IMR-90 (cell line): Measurements from ENCODE around the gene AMIGO2. TPM values are rescaled to one million over a fixed set of nuclear protein-coding genes. Genes with fewer than 3 reads are reported as not detected.
A peak's percentile ranks its signal among the peaks of the same experiment; 100 is the strongest.

Source experiments
- ATAC-seq: fragments of 200-7000 bp; cut with Tn5 transposase; 2 replicates; pipeline ENCODE4 v1.9.1; 2020; ENCODE audit warnings: low read depth, mild to moderate bottlenecking, moderate library complexity
- BruUV-seq: library from RNA; stranded (reverse); fragments of 400-500 nt; replicated peaks from 2 replicates; lab custom pipeline; 2021; lab: Mats Ljungman, UMichigan
- CTCF ChIA-PET: fragments of 300-600 bp; formaldehyde crosslinking; extraction: SDS; loops from one replicate; lab custom pipeline; 2021; ENCODE audit warnings: antibody characterized with exemption; lab: Yijun Ruan, JAX
- POLR2A ChIA-PET: fragments of 300-600 bp; sonication (Branson Sonifier 250); formaldehyde crosslinking; loops from one replicate; lab custom pipeline; 2022; ENCODE audit warnings: antibody characterized with exemption; ENCODE audit not compliant: unreplicated experiment; lab: Charles Lee
- DNase-seq: peaks from one replicate; pipeline ENCODE4 v3.0.0; 2013
- H2AFZ ChIP-seq: replicated peaks from 2 replicates; pipeline ENCODE3; 2013; ENCODE audit warnings: low read length, mild to moderate bottlenecking; ENCODE audit not compliant: poor library complexity
- H2AK5ac ChIP-seq: 2 replicates; pipeline ENCODE4 v1.6.1; 2013; ENCODE audit warnings: low read depth, low read length, inconsistent platforms
- H2AK9ac ChIP-seq: replicated peaks from 2 replicates; pipeline ENCODE3; 2013; ENCODE audit warnings: mild to moderate bottlenecking, low read depth, low read length, moderate library complexity; ENCODE audit not compliant: poor library complexity
- H2BK120ac ChIP-seq: 2 replicates; pipeline ENCODE4 v1.6.1; 2013; ENCODE audit warnings: low read depth, low read length, inconsistent platforms
- H2BK15ac ChIP-seq: 3 replicates; pipeline ENCODE4 v1.6.1; 2013; ENCODE audit warnings: low read depth, low read length, inconsistent platforms
- H2BK20ac ChIP-seq: 2 replicates; pipeline ENCODE4 v1.6.1; 2013; ENCODE audit warnings: low read depth, mild to moderate bottlenecking, inconsistent platforms, low read length, moderate library complexity
- H2BK5ac ChIP-seq: 2 replicates; pipeline ENCODE4 v1.6.1; 2013; ENCODE audit warnings: mild to moderate bottlenecking, low read depth, low read length, inconsistent platforms; ENCODE audit not compliant: poor library complexity, severe bottlenecking
- H3K14ac ChIP-seq: replicated peaks from 2 replicates; pipeline ENCODE4 v1.6.1; 2013; ENCODE audit warnings: low read depth, low read length, inconsistent platforms
- H3K18ac ChIP-seq: 2 replicates; pipeline ENCODE4 v1.6.1; 2013; ENCODE audit warnings: low read depth, low read length, control low read depth
- H3K23ac ChIP-seq: 2 replicates; pipeline ENCODE4 v1.6.1; 2013; ENCODE audit warnings: low read depth, low read length, inconsistent platforms
- H3K27ac ChIP-seq: 2 replicates; pipeline ENCODE4 v1.5.1; 2013; ENCODE audit warnings: mild to moderate bottlenecking, control low read depth, low read length; ENCODE audit not compliant: insufficient read depth
- H3K27me3 ChIP-seq: 2 replicates; pipeline ENCODE4 v1.6.1; 2013; ENCODE audit warnings: low read length; ENCODE audit not compliant: control insufficient read depth, insufficient read depth
- H3K36me3 ChIP-seq: 2 replicates; pipeline ENCODE4 v1.6.1; 2013; ENCODE audit warnings: low read length, mixed read lengths; ENCODE audit not compliant: control insufficient read depth, insufficient read depth
- H3K4ac ChIP-seq: 2 replicates; pipeline ENCODE4 v1.6.1; 2013; ENCODE audit warnings: low read depth, low read length, inconsistent platforms
- H3K4me1 ChIP-seq: 2 replicates; pipeline ENCODE4 v1.6.1; 2013; ENCODE audit warnings: low read length, mixed read lengths; ENCODE audit not compliant: control insufficient read depth, insufficient read depth
- H3K4me2 ChIP-seq: 2 replicates; pipeline ENCODE4 v1.6.1; 2013; ENCODE audit warnings: low read depth, mild to moderate bottlenecking, control low read depth, low read length, moderate library complexity
- H3K4me3 ChIP-seq: 2 replicates; pipeline ENCODE4 v1.5.1; 2013; ENCODE audit warnings: low read depth, mild to moderate bottlenecking, control low read depth, low read length, moderate library complexity; ENCODE audit not compliant: insufficient read depth
- H3K56ac ChIP-seq: 2 replicates; pipeline ENCODE4 v1.6.1; 2013; ENCODE audit warnings: low read length, inconsistent platforms; ENCODE audit not compliant: insufficient read depth; ENCODE audit errors: extremely low read depth
- H3K79me1 ChIP-seq, 2 experiments: 2 replicates each; pipeline ENCODE4 v1.6.1; 2013; ENCODE audit warnings: low read length in 2 of 2, inconsistent platforms in 1 of 2, low read depth in 1 of 2
- H3K9ac ChIP-seq: 2 replicates; pipeline ENCODE4 v1.6.1; 2013; ENCODE audit warnings: low read depth, low read length, control low read depth
- H3K9me1 ChIP-seq: 2 replicates; pipeline ENCODE4 v1.6.1; 2013; ENCODE audit warnings: low read length, inconsistent platforms; ENCODE audit not compliant: insufficient read depth
- H3K9me3 ChIP-seq: 2 replicates; pipeline ENCODE4 v1.6.1; 2013; ENCODE audit warnings: low read length; ENCODE audit not compliant: control insufficient read depth, insufficient read depth
- H4K20me1 ChIP-seq: 2 replicates; pipeline ENCODE4 v1.6.1; 2013; ENCODE audit warnings: low read length, inconsistent platforms; ENCODE audit not compliant: insufficient read depth
- H4K5ac ChIP-seq: 2 replicates; pipeline ENCODE4 v1.6.1; 2013; ENCODE audit warnings: mild to moderate bottlenecking, low read depth, low read length, control low read depth
- H4K8ac ChIP-seq, 2 experiments: 2 replicates each; pipeline ENCODE4 v1.6.1; 2013; ENCODE audit warnings: low read depth in 2 of 2, low read length in 2 of 2, control low read depth in 1 of 2, inconsistent platforms in 1 of 2
- H4K91ac ChIP-seq: 2 replicates; pipeline ENCODE4 v1.6.1; 2013; ENCODE audit warnings: low read depth, low read length, inconsistent platforms; ENCODE audit not compliant: insufficient read depth
- CHD1 ChIP-seq: IDR thresholded peaks from 2 replicates; pipeline ENCODE4 v1.6.1; 2012; ENCODE audit warnings: low read depth, low read length, improper control_type of control experiment
- ELK1 ChIP-seq: fragments of 150-350 bp; IDR thresholded peaks from 2 replicates; pipeline ENCODE4 v1.6.1; 2016; ENCODE audit warnings: low read depth, mild to moderate bottlenecking, low read length, moderate library complexity, borderline replicate concordance
- MAFK ChIP-seq: IDR thresholded peaks from 2 replicates; pipeline ENCODE4 v1.6.1; 2012; ENCODE audit warnings: low read depth, low read length, improper control_type of control experiment
- MXI1 ChIP-seq: IDR thresholded peaks from 2 replicates; pipeline ENCODE4 v1.6.1; 2012; ENCODE audit warnings: low read depth, mild to moderate bottlenecking, low read length, moderate library complexity, borderline replicate concordance
- NFE2L2 ChIP-seq: fragments of 150-350 bp; IDR thresholded peaks from 2 replicates; pipeline ENCODE4 v1.6.1; 2016; ENCODE audit warnings: low read depth, mild to moderate bottlenecking, low read length
- POLR2A ChIP-seq: IDR thresholded peaks from 2 replicates; pipeline ENCODE4 v1.6.1; 2012; ENCODE audit warnings: mild to moderate bottlenecking, low read depth, low read length
- RCOR1 ChIP-seq: IDR thresholded peaks from 2 replicates; pipeline ENCODE4 v1.6.1; 2012; ENCODE audit warnings: mild to moderate bottlenecking, low read length, improper control_type of control experiment; ENCODE audit not compliant: insufficient replicate concordance
- WGBS, 2 experiments: methylation state at CpG; one replicate each; pipeline versions ENCODE4 v1.1.5 to v1.1.7; 2013; ENCODE audit warnings: missing lambda C conversion rate in 2 of 2; ENCODE audit not compliant: insufficient read length in 1 of 2; ENCODE audit errors: extremely low coverage in 2 of 2; 5-methylcytosine and 5-hydroxymethylcytosine counted together
- dilution Hi-C: fragments of 300-500 bp; cut with HindIII; formaldehyde crosslinking; loops from one replicate; pipeline ENCODE4 v1.14.3; 2018; ENCODE audit warnings: low sequenced_read_pairs; ENCODE audit not compliant: unreplicated experiment
- in situ Hi-C: fragments of 300-500 bp; cut with MboI; formaldehyde crosslinking; loops from 3 replicates; pipeline ENCODE4 v1.14.3; 2019; ENCODE audit warnings: low sequenced_read_pairs, inconsistent platforms, mixed read lengths
- intact Hi-C: fragments of 100-400 bp; cut with micrococcal nuclease; formaldehyde crosslinking; loops from 2 replicates; pipeline ENCODE4 v1.10.0; 2022
- polyA plus RNA-seq, 3 experiments: library from polyadenylated mRNA; depleted of rRNA; stranded (reverse); fragments of >200 nt; gene quantifications; 2 replicates each; pipeline ENCODE4 v1.2.3, GENCODE V29; 2012; ENCODE audit warnings: low replicate concordance in 1 of 3
- total RNA-seq: library from RNA; depleted of rRNA; stranded (reverse); fragments of >200 nt; gene quantifications from 2 replicates; pipeline ENCODE4 v1.2.3, GENCODE V29; 2012

AMIGO2 gene
- total and polyA plus RNA-seq, 2 of the 4 experiments (the other 2 are of a cell fraction): 20.1 to 32.6 TPM

- no peak overlapping the region for H3K4me2 ChIP-seq
- CTCF ChIA-PET: interaction anchor here (0.7 kb wide), 1 partner anchor 15 kb away, joined by 3 read pairs; no protein-coding TSS in a partner anchor
- H3K79me1 ChIP-seq: 0 out of 4 replicates have a peak, but pooled peaks cover 0 to 1% of the 10 kb centered on the region in 2 experiments
- H3K27me3 ChIP-seq: no peaks in the 10 kb centered on the region
- in situ Hi-C loops (no loop called here), dilution Hi-C loops (no loop called here), intact Hi-C loops (no loop called here)
- POLR2A ChIA-PET: no interaction called here
- H3K27ac ChIP-seq: no peak overlapping the region
- H3K9me1 ChIP-seq: no peaks in the 10 kb centered on the region; the same call in 1 of the 2 replicates
- H2AK5ac ChIP-seq: no peak overlapping the region
- no peak overlapping the region for H3K56ac ChIP-seq
- no peak for TF ChIP-seq POLR2A
- TF ChIP-seq CHD1: no peak
- no peak for TF ChIP-seq MAFK
- TF ChIP-seq ELK1: no peak
- no peak for TF ChIP-seq RCOR1
- TF ChIP-seq NFE2L2: no peak
- no peak for TF ChIP-seq MXI1
- peak overlapping the region; percentile 43; the same call in 1 of the 2 replicates for H2BK120ac ChIP-seq
- no peaks in the 10 kb centered on the region for H3K36me3 ChIP-seq
- no peak overlapping the region for H2AK9ac ChIP-seq
- H4K20me1 ChIP-seq: no peaks in the 10 kb centered on the region
- no TSS peak for BruUV-seq
- no peak overlapping the region for H3K14ac ChIP-seq
- no peak overlapping the region for H2BK15ac ChIP-seq
- no peak overlapping the region for H2AFZ ChIP-seq
- H3K4me1 ChIP-seq: peaks cover 4% of the 10 kb centered on the region
- H2BK20ac ChIP-seq: no peak overlapping the region
- no peak overlapping the region for H4K8ac ChIP-seq
- WGBS, 2 experiments: 80% methylated on average over 1 of the region's 3 CpGs; no CpG with 5 or more reads in 1 of the 2 experiments
- H3K9me3 ChIP-seq: no peaks in the 10 kb centered on the region
- H2BK5ac ChIP-seq: no peak overlapping the region
- H3K18ac ChIP-seq: no peak overlapping the region
- no peak overlapping the region for H3K9ac ChIP-seq
- H3K23ac ChIP-seq: no peak overlapping the region
- H3K4me3 ChIP-seq: no peak overlapping the region
- no peak overlapping the region; the same call in 1 of the 2 replicates for H3K4ac ChIP-seq
- no peak overlapping the region for H4K5ac ChIP-seq
- no peak for ATAC-seq
- DNase-seq: no peak
- H4K91ac ChIP-seq: peak overlapping the region; percentile 7; the same call in 1 of the 2 replicates
Measured at GRCh38 chr12:47107446-47107845, 27.7 kb upstream of the AMIGO2 start.
